ENCODE measurements around the gene TTI1.
"Not testable (repeated sequence)": the region's sequence is repeated elsewhere in the genome, so short reads cannot be mapped to it uniquely, and the experiment has no call there.

The TTI1 gene

GRCh38 chr20:37970856-37971245 is 62.4 kb downstream of the TTI1 start:
- no peak for DNase-seq (ENCODE audit: extremely low read depth in 1 of 2, low read depth in 1 of 2)

- no peak for DNase-seq (ENCODE audit: extremely low read depth in 1 of 2, low read depth in 1 of 2)
These were observed 63.1 kb downstream of the TTI1 start for GRCh38 chr20:37969949-37970855.

- no peak for DNase-seq (ENCODE audit: extremely low read depth in 1 of 2, low read depth in 1 of 2)
These were observed 64.3 kb downstream of the TTI1 start for GRCh38 chr20:37968841-37969401.

- not testable (repeated sequence) for DNase-seq (ENCODE audit: extremely low read depth in 1 of 2, low read depth in 1 of 2)
These were observed 69.8 kb downstream of the TTI1 start for GRCh38 chr20:37963483-37963882.

- DNase-seq (ENCODE audit: extremely low read depth in 1 of 2, low read depth in 1 of 2) = no peak
These were observed 72.2 kb downstream of the TTI1 start for GRCh38 chr20:37961066-37961465.

- no peak for DNase-seq (ENCODE audit: extremely low read depth in 1 of 2, low read depth in 1 of 2)
These were observed 74.3 kb downstream of the TTI1 start for GRCh38 chr20:37958856-37959520.

GRCh38 chr20:37956107-37956585 is 77.1 kb downstream of the TTI1 start:
- DNase-seq (ENCODE audit: extremely low read depth in 1 of 2, low read depth in 1 of 2) = no peak

GRCh38 chr20:37955511-37955910 is 77.7 kb downstream of the TTI1 start:
- no peak for DNase-seq (ENCODE audit: extremely low read depth in 1 of 2, low read depth in 1 of 2)

GRCh38 chr20:37954626-37955025 is 78.6 kb downstream of the TTI1 start:
- DNase-seq (ENCODE audit: extremely low read depth in 1 of 2, low read depth in 1 of 2) = no peak

- no peak for DNase-seq (ENCODE audit: extremely low read depth in 1 of 2, low read depth in 1 of 2)
These were observed 79.1 kb downstream of the TTI1 start for GRCh38 chr20:37954190-37954589.

- no peak for DNase-seq (ENCODE audit: extremely low read depth in 1 of 2, low read depth in 1 of 2)
These were observed 84.3 kb downstream of the TTI1 start for GRCh38 chr20:37948956-37949355.

GRCh38 chr20:37947943-37948342 is 85.3 kb downstream of the TTI1 start:
- no peak for DNase-seq (ENCODE audit: extremely low read depth in 1 of 2, low read depth in 1 of 2)

GRCh38 chr20:37946946-37947345 is 86.3 kb downstream of the TTI1 start:
- no peak for DNase-seq (ENCODE audit: extremely low read depth in 1 of 2, low read depth in 1 of 2)

GRCh38 chr20:37945091-37945547 is 88.1 kb downstream of the TTI1 start:
- DNase-seq (ENCODE audit: extremely low read depth in 1 of 2, low read depth in 1 of 2) = no peak

GRCh38 chr20:37944456-37944981 is 88.7 kb downstream of the TTI1 start:
- no peak for DNase-seq (ENCODE audit: extremely low read depth in 1 of 2, low read depth in 1 of 2)

- DNase-seq (ENCODE audit: extremely low read depth in 1 of 2, low read depth in 1 of 2) = no peak
These were observed 89.5 kb downstream of the TTI1 start for GRCh38 chr20:37943501-37944455.

- no peak for DNase-seq (ENCODE audit: extremely low read depth in 1 of 2, low read depth in 1 of 2)
These were observed 90.2 kb downstream of the TTI1 start for GRCh38 chr20:37943033-37943432.

- DNase-seq (ENCODE audit: extremely low read depth in 1 of 2, low read depth in 1 of 2) = no peak
These were observed 91.3 kb downstream of the TTI1 start for GRCh38 chr20:37941992-37942391.

GRCh38 chr20:37941332-37941731 is 91.9 kb downstream of the TTI1 start:
- no peak for DNase-seq (ENCODE audit: extremely low read depth in 1 of 2, low read depth in 1 of 2)

- no peak for DNase-seq (ENCODE audit: extremely low read depth in 1 of 2, low read depth in 1 of 2)
These were observed 92.4 kb downstream of the TTI1 start for GRCh38 chr20:37940858-37941257.
